Measurements from ENCODE around the gene DCLRE1A. TPM values are rescaled to one million over a fixed set of nuclear protein-coding genes. Genes with fewer than 3 reads are reported as not detected.
A peak's percentile ranks its signal among the peaks of the same experiment; 100 is the strongest.
"Not testable (repeated sequence)": the region's sequence is repeated elsewhere in the genome, so short reads cannot be mapped to it uniquely, and the experiment has no call there.

Gene DCLRE1A
- polyA plus RNA-seq, 3 donors: 15.9 to 17.2 (median 16.8) TPM

- DNase-seq (ENCODE audit: low read depth in 3 of 3, low spot score in 2 of 3): no peak
Measured at GRCh38 chr10:113859261-113859660, 5.4 kb upstream of the DCLRE1A start.

GRCh38 chr10:113858541-113858940, 4.7 kb upstream of the DCLRE1A start:
- DNase-seq (ENCODE audit: low read depth in 3 of 3, low spot score in 2 of 3): no peak

GRCh38 chr10:113857210-113857609, 3.3 kb upstream of the DCLRE1A start:
- DNase-seq (ENCODE audit: low read depth in 3 of 3, low spot score in 2 of 3): no peak

- DNase-seq (ENCODE audit: low read depth in 3 of 3, low spot score in 2 of 3): no peak
Measured at GRCh38 chr10:113856563-113856962, 2.7 kb upstream of the DCLRE1A start.

GRCh38 chr10:113854761-113855588, 1.1 kb upstream of the DCLRE1A start:
- peak in 1 of 3 donors; percentile 56 for DNase-seq (ENCODE audit: low read depth in 3 of 3, low spot score in 2 of 3)

- DNase-seq (ENCODE audit: low read depth in 3 of 3, low spot score in 2 of 3): no peak
Measured at GRCh38 chr10:113853578-113854012, 287 bp downstream of the DCLRE1A start.

- DNase-seq (ENCODE audit: low read depth in 3 of 3, low spot score in 2 of 3): no peak
Measured at GRCh38 chr10:113849946-113850345, 3.9 kb downstream of the DCLRE1A start.

GRCh38 chr10:113849140-113849803, 4.6 kb downstream of the DCLRE1A start:
- no peak for DNase-seq (ENCODE audit: low read depth in 3 of 3, low spot score in 2 of 3)

GRCh38 chr10:113846036-113846435, 7.8 kb downstream of the DCLRE1A start:
- DNase-seq (ENCODE audit: low read depth in 3 of 3, low spot score in 2 of 3): no peak

- DNase-seq (ENCODE audit: low read depth in 3 of 3, low spot score in 2 of 3): no peak
Measured at GRCh38 chr10:113843972-113844485, 9.9 kb downstream of the DCLRE1A start.

- no peak for DNase-seq (ENCODE audit: low read depth in 3 of 3, low spot score in 2 of 3)
Measured at GRCh38 chr10:113842171-113842570, 11.7 kb downstream of the DCLRE1A start.

- not testable (repeated sequence) for DNase-seq (ENCODE audit: low read depth in 3 of 3, low spot score in 2 of 3)
Measured at GRCh38 chr10:113828567-113828966, 25.3 kb downstream of the DCLRE1A start.

- no peak for DNase-seq (ENCODE audit: low read depth in 3 of 3, low spot score in 2 of 3)
Measured at GRCh38 chr10:113825791-113826190, 28.1 kb downstream of the DCLRE1A start.

- DNase-seq (ENCODE audit: low read depth in 3 of 3, low spot score in 2 of 3): no peak
Measured at GRCh38 chr10:113823389-113823788, 30.5 kb downstream of the DCLRE1A start.

GRCh38 chr10:113822174-113822573, 31.7 kb downstream of the DCLRE1A start:
- no peak for DNase-seq (ENCODE audit: low read depth in 3 of 3, low spot score in 2 of 3)

- not testable (repeated sequence) for DNase-seq (ENCODE audit: low read depth in 3 of 3, low spot score in 2 of 3)
Measured at GRCh38 chr10:113821306-113821705, 32.6 kb downstream of the DCLRE1A start.

- DNase-seq (ENCODE audit: low read depth in 3 of 3, low spot score in 2 of 3): no peak
Measured at GRCh38 chr10:113820507-113820906, 33.4 kb downstream of the DCLRE1A start.

GRCh38 chr10:113819989-113820388, 33.9 kb downstream of the DCLRE1A start:
- no peak for DNase-seq (ENCODE audit: low read depth in 3 of 3, low spot score in 2 of 3)

- DNase-seq (ENCODE audit: low read depth in 3 of 3, low spot score in 2 of 3): not testable (repeated sequence)
Measured at GRCh38 chr10:113814700-113815099, 39.2 kb downstream of the DCLRE1A start.

GRCh38 chr10:113808168-113808567, 45.7 kb downstream of the DCLRE1A start:
- no peak for DNase-seq (ENCODE audit: low read depth in 3 of 3, low spot score in 2 of 3)

GRCh38 chr10:113806503-113806902, 47.4 kb downstream of the DCLRE1A start:
- DNase-seq (ENCODE audit: low read depth in 3 of 3, low spot score in 2 of 3): no peak

GRCh38 chr10:113802997-113803396, 50.9 kb downstream of the DCLRE1A start:
- DNase-seq (ENCODE audit: low read depth in 3 of 3, low spot score in 2 of 3): no peak
